Stimulated activated CD4-positive, alpha-beta T cell treated with anti-CD3 and anti-CD28 coated beads, Interleukin-2, amount 100 ng/mL, for 24 hours (primary cell): ENCODE data around the gene CERT1.
"Not testable (repeated sequence)": the region's sequence is repeated elsewhere in the genome, so short reads cannot be mapped to it uniquely, and the experiment has no call there.

Experiments used
- DNase-seq, 2 donors: peaks; one replicate each; pipeline ENCODE4 v3.0.0-alpha.2; 2020

CERT1 gene

DNA sequence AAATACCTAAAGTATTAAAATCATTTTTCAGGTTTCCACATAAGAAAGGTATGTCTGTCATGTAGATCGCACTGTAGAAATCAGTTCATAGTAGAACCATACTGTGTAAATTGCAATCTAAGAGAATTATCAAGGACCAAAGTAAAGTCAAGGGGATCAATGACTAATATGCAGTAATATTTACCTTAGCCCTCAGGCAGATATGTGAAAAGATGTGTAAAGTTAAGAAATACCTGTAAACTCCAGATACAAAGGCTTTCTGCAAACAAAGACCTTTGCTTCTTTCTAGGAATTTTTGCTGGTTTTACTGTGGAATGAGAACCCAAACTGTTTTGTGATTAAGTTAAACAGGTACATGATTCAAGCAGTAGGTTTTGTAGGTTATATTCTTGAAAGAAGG lies 11.8 kb upstream of the CERT1 start:
- DNase-seq, result no peak

GRCh38 chr5:75522542-75522941 lies 11.1 kb upstream of the CERT1 start:
- DNase-seq, result no peak

DNA sequence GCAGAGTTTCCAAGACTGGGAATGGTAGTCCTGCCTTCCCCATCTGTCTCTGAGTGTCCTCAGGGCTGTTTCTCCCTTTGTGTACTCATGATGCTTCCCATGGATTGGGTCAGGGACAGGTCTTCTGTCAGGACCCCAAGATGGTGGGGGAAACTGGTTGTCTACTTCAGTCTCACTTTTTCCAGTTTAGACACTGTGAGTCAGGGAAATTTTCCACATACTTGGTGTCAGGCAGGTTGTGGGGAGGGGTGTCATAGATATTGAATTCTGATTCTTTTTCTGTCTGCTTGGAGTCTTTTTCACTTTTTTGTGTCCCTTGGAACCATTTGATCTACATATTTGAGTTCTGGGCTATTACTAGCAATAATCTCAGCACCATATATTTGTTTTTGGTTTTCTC lies 10.6 kb upstream of the CERT1 start:
- DNase-seq, result no peak

DNA sequence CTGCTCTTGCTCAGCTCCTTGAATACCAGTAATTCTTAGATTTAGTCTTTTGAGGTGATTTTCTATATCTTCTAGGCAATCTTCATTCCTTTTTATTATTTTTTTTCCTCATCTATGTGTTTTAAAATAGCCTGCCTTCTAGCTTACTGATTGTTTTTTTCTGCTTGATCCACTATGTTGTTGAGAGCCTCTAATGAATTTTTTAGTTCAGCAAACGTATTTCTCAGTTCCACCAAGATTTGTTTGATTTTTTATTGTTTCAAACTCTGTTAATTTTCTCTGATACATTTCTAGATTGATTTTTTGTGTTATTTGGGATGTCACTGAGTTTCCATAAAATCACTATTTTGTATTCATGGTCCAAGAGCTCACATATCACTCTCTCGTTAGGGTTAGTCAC lies 9.8 kb upstream of the CERT1 start:
- no peak for DNase-seq

GRCh38 chr5:75519761-75520160 lies 8.3 kb upstream of the CERT1 start:
- DNase-seq, result no peak

GRCh38 chr5:75514323-75514722 lies 2.9 kb upstream of the CERT1 start:
- DNase-seq, result no peak

- no peak for DNase-seq
These were observed 2.4 kb upstream of the CERT1 start for GRCh38 chr5:75513841-75514240.

GRCh38 chr5:75512383-75513074 lies 1.1 kb upstream of the CERT1 start:
- no peak for DNase-seq

DNA sequence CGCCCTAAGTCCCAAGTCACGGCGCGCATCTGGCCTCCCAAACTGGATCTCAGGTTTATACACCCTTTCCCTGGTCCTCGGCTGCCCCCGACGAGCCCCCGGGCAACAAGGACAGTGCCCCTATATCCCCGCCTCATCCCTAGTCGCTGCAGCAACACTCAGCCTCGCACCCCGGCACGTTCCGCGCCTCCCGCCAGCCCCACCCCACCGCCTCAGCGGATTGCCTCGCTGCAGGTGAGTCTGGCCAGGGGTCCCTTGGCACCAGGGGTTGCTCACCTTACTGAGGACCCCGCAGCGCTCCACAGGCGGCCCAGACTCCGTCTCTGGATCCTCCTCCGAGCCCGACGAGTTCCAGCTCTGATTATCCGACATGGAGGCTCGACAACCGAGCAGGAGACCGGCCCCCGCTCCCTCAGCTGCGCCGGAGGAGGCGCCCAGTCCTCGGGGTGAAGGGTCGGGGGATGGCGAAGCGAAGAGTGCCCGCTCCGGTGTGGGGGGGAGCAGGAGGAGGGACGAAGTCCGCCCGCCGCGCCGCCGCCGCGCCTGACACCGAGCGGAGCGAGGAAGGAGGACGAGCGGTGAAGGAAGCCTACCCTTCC lies 494 bp downstream of the CERT1 start:
- peak; percentile 46 to 51 for DNase-seq

DNA sequence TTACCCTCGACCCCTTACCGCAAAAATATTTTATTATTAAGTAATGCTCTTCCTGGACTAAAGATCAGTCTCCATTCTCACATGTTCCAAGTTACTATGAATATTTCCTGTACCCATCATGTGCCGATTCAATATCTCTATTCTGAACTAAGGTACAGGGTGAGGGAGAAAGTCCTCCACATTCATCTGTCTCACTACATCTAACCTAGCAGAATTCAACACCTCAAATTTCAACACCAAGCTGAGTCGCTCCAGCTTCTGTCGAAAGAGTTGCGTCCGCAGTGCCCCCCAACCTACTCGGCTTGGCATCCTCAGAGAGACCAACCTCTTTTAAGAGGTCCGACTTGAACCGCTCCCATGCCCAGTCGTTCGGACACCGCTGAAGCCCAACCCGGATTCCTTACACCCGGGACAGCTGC lies 1.0 kb downstream of the CERT1 start:
- DNase-seq, result no peak

DNA sequence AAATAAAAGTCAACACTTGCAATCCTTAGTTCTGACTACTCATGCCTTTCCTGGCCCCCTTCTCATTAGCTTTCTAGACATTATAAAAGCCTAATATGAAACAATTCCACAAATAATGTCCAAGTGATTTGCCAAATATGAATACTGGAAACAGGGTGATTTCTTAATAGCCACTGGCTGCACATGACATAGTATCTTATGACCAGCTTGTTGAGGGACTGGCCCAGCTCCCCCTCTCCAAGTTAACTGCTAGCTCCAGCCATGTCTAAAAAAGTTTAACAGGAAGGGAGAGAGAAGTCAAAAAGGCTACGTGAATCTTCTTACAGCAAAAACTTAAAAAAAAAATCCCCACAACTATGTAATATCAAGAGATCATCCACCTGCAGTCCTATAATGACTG lies 1.5 kb downstream of the CERT1 start:
- DNase-seq, result no peak

GRCh38 chr5:75509546-75509945 lies 1.9 kb downstream of the CERT1 start:
- DNase-seq, result no peak

GRCh38 chr5:75507841-75508240 lies 3.6 kb downstream of the CERT1 start:
- DNase-seq, result no peak

GRCh38 chr5:75505112-75505511 lies 6.3 kb downstream of the CERT1 start:
- not testable (repeated sequence) for DNase-seq

GRCh38 chr5:75498875-75499274 lies 12.6 kb downstream of the CERT1 start:
- DNase-seq, result not testable (repeated sequence)

DNA sequence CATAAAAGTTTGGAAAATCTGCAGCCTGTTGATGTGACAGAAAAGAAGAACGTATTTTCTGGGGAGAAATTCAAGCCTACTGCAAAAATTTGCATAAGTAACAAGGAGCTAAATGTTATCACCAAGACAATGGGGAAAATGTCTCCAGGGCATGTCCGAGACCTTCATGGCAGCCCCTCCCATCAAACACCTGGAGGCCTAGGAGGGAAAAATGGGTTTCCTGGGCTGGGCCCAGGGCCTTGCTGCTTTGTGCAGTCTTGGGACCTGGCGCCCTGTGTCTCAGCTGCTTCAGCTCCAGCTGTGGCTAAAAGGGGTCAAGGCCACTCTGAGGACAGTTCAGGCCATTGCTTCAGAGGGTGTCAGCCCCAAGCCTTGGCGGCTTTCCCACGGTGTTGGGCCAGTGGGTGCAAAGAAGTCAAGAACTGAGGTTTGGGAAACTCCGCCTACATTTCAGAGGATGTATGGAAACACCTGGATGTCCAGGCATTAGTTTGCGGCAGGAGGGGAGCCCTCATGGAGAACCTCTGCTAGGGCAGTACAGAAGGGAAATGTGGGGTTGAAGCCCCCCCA lies 13.1 kb downstream of the CERT1 start:
- no peak for DNase-seq

DNA sequence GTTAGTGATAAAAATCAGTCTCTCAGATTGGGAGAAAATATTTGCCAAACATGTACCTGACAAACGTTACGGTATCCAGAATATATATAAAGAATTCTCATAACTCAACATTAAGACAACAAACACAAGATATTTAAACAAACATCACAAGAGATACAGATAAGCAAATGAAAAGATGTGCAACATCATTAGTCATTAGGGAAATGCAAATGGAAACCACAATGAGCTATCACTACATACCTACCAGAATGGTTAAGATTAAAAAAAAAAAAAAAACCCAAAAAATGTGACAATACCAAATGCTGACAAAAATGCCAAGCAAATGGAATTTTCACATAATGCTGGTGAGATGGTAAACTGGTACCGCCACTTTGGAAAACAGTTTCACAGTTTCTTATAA lies 15.4 kb downstream of the CERT1 start:
- no peak for DNase-seq

DNA sequence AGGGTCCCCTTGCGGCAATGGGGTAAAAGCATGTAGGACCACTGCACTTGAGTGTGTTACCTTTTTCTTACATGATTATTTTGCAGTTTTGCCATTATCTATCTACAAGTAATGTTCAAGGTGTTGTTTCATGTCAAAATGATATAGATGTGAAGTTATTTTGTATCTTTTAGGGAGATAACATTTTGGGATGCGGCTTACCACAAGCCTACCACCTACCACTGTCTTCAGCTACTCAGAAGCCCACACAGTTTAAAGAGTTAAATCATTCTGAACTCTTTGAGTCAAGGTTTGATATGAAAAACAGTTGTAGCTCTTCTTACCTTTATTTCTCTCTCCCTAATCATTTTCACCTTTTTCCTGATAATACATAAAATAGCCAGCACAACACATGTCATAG lies 19.8 kb downstream of the CERT1 start:
- no peak for DNase-seq

DNA sequence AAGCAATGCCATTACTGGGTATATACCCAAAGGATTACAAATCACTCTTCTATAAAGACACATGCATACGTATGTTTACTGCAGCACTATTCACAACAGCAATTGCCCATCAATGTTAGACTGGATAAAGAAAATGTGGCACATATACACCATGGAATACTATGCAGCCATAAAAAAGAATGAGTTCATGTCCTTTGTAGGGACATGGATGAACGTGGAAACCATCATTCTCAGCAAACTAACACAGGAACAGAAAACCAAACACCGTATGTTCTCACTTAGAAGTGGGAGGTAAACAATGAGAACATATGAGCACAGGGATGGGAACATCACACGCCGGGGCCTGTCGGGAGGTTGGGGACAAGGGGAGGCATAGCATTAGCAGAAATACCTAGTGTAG lies 21.6 kb downstream of the CERT1 start:
- not testable (repeated sequence) for DNase-seq

DNA sequence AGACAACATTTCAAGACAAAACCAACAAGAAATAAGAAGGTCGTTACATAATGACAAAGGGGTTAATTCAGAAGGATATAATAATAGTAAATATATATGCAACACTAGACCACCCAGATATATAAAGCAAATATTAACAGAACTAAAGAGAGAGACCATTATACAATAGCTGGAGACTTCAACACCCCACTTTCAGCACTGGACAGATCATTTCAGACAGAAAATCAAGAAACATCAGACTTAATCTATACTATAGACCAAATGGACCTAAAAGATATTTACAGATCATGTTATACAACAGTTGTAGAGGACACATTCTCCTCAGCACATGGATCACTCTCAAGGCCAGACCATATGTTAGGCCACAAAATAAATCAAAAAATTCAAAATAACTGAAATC lies 26.8 kb downstream of the CERT1 start:
- DNase-seq, result no peak

GRCh38 chr5:75482482-75482881 lies 28.9 kb downstream of the CERT1 start:
- no peak for DNase-seq

GRCh38 chr5:75481024-75481423 lies 30.4 kb downstream of the CERT1 start:
- DNase-seq, result no peak

DNA sequence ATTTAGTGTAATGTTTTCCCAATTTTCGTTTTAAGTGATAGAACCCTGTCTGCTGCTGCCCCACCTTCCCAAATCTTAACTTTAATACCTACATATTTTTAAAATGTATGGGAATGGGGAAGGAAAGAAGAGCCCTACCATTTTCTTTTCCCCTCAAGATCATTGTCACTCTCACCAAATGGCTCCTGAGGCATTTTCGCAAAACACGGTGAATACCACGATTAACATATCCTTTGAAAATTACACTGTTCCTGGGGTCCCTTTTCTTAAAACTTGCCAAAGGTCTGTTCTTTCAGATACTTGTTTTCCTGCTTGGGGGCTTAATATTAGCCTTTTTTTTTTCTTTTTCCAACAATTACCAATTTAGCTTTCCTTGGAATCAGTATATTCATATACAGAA lies 36.1 kb downstream of the CERT1 start:
- no peak for DNase-seq

GRCh38 chr5:75473463-75473862 lies 38.0 kb downstream of the CERT1 start:
- no peak for DNase-seq

DNA sequence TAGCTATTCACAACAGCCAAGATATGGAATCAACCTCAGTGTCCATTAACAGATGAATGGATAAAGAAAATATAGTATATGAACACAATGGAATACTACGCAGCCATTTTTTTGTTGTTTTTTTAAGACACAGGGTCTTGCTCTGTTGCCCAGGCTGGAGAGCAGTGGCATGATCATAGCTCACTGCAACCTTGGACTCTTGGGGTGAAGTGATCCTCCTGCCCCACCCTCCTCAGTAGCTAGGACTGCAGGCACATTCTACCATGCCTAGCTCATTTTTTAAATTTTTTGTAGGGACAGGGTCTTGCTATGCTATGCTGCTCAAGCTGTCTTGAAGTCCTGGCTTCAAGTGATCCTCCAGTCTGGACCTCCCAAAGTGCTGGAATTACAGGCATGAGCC lies 38.5 kb downstream of the CERT1 start:
- DNase-seq, result no peak
